ENCODE data around the gene LTBR.

Gene LTBR

DNA sequence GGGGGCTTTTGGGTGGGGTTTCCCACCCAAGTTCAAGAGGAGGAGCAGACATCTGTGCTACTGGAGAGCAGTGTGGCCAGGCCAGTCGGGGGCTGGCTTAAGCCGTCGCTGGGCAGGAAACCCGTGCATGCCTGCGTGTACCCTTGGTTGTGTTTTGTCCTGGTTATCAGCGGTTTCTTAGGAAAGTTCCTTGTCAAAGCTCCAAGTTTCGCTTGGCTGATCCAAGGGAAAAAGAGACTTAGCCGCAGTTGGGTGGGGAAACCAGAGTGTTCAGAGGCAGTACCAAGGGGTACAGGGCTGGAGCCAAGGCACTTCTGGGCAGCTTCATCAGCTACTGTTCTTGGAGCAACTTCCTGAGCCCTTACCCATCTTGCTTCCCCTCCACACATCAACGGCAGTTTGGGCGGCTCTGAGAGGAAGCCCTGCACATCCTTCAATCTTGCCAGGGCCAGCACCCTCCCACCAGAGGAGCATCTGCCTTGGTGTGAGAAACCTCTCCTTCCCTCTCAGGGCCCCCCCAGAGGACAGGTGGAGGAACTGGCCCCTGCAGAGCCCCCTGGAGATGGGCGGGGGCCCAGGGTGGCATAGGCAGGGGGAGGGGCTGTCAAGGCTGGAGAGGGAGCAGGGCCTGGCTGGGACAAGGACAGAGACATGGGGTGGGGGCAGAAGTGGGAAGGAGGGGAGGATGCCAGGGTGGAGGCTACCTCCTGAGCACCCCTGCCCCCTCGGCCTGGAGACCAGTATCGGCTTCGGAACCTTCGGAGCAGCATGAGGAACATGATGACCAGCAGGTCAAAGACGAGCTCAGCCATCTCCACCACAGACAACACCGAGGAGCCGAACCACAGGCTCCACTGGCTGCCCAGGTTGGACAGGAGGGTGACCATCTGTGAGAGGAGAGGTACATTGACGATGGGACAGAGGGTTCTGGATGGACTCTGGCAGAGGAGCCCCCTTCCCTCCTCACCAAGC, 36.3 kb upstream of the LTBR start:
- FAIRE-seq, result no peak

DNA sequence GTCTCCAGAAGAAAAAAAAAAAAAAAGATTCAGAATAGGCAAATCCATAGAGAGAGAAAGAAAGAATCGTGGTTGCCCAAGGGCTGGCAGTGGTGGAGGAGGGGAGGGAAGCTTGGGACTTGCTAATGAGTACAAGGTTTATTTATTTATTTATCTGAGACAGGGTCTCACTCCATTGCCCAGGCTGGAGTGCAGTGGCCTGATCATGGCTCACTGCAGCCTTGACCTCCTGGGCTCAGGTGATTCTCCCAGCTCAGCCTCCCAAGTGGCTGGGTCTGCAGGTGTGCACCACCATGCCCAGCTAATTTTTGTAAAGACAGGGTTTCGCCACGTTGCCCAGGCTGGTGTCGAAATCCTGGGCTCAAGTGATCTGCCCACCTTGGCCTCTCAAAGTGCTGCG, 32.3 kb upstream of the LTBR start:
- FAIRE-seq, result no peak

DNA sequence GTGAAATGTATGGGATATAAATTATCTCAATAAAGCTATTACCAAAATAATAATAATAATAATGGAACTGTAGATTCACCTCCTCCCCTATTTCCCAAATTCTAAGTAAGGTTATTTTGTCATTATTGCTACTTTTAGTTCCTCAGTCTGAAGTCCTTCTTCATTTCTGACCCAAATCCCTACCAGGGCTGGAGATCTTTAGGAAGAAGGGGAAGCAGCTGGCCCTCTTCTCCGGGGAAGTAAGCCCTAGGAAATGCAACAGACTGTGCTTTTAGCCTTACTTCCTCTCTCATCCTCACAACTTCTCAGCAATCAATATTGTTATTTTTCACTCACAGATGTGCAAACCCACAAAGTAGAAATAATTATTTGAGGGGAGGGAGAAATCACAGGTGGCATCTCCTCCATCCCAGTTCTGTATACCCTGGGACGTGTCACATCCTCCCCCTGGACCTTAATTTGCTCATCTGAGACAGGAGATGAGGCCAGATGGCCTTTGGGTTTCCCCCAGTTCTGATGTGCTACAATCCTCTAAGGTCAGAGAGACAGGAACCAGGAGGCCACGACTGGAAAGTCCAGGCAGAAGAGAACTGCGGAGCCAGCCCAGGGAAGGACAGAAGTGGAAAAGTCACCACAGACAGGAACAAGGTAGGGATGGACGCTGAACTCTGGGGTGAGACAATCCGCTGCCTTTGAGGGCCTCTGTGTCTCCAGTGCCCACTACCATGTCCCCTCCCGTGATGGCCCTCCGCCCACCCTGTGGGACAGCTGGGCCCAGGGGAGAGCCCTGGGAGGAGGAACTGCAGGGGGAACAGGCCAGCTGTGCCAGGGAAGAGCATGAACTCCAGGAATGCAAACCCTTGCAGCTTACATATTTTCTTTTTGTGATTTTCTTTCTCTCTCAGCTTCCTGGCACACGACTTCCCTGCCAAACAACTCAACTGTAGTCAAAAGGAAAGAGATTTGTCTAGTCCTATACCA, 31.5 kb upstream of the LTBR start:
- no peak for FAIRE-seq

DNA sequence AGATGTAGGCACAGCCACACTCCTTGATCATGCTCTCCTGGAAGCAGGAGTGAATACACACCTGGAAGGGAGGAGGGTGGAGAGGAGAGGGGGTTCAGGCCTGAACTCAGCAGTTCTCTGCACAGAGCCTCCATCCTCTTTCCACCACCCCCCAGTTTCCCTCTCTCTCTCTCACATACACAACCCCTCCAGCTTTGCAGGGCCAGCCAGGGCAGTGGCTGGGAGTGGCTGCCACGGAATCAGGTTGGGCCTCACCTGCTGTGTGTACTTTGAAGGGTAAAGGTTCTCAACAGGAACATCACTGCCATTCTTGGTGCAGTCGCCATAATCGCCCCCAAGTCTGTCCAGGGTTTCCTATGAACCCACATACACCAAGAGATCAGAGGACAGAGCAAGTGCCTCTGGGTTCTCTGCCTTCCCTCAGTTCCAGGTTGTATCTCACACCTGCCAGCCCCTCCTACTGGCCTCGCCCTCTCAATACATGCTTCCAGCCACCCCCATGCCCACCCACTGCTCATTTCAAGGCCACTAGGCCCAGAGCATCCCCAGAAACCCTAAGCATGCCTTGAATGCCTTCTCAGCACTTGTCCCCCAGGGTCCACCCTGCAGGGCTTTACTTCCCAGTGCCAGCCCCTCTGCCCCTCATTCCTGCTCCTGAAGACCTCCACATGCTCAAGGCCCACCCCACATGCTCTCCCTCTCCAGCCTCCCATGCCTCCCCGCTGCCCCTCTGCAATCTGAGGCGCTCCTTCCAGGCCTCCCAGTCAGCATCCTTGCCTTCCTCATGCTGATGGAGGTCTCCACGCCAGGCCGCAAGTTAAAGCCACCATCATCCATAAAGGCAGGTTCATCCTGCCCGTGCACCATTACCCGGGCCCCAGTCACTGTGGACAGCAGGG, 29.2 kb upstream of the LTBR start:
- no peak for FAIRE-seq

DNA sequence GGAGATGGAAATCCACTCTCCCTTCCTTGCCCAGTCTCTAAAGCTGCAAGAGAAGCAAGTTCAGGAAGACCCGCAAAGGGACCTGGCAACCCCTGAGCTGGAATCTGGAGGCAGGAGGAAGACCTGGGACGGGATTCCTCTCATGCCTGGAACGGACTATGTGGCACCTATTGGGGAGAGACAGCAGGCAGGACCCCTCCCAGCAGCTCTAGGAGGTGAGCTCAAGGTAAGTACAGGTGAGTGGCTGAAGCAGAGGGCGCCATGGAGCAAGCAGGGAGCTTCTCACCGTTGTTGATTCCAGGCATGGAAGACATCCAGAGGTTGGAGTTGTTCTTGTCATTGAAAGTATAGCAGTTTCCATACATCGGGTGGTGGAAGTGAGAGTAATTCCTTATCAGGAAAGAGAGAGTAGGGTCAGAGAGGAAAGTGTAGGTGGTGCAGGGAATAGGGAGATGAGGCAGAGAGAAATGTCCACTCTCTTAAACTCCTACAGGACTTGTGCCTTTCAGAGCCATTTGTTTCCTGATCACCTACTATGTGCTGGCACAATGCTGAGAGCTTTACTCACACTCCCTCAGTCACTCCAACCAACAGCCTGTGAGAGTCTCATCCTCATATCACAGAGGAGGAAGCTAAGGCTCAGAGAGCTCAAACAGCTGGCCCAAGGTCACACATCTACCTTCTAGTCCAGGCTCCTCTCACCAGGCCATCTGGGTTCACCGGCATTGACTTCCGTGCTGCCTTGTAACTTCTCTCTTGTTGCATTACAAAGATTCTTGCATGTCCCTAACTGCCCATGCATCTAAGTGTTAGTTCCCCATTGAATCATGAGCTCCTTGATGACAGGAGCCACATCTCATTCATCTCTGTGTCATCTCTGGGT, 28.2 kb upstream of the LTBR start:
- no peak for FAIRE-seq

DNA sequence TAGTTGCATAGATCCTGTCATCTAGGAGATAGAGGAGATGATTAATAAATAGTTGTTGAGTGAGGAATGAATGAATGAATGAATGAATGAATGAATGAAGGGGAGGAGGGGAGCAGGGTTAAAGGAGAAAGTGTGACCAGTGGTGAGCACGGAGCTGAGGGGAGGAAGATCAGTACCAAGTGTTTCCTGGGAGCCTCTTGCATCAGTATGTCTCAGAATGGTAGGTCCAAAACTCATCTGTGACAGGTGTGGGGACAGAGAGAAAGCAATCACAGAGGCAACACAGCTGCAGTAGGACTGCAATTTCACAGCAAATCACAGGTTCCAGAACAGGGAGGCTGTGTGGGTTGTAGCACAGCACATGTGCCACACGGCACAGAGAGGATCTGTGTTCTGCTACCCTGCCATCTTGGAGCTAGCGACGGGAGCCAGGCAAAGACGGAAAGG, 27.6 kb upstream of the LTBR start:
- no peak for FAIRE-seq

DNA sequence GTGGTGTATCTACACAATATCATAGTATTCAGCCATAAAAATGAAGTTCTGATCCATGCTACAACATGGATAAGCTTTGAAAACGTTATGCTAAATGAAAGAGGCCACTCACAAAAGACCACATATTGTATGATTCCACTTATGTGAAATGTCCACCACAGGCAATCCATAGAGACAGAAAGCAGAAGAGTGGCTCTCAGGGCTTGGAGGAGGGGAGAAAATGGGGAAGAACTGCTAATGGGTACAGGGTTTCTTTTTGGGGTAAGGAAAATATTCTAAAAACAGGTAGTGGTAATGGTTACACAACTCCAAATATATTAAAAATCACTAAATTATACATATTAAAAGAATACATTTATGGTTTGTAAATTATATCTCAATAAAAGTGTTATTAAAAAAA, 25.1 kb upstream of the LTBR start:
- no peak for FAIRE-seq

DNA sequence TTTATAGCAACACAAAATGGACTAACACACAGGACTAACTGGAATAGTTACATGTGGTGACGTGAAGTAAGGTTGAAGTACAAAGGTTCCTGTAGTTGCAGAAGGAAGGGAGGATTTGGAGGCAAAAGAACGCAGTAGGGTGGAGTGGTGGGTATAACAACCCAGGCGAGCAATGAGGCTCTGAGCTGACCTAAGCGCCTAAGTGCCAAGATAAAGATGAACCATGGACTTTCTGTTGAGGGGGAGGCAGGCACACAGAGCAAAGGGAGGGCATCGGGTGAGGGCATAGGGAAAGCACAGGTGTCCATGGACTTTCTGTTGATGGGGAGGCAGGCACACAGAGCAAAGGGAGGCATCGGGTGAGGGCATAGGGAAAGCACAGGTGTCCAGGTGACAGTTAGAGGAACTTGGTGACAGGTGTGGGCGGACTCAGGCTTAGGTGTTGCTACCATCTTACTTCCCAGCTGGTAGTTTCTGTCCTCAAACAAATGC, 23.8 kb upstream of the LTBR start:
- FAIRE-seq, result no peak

DNA sequence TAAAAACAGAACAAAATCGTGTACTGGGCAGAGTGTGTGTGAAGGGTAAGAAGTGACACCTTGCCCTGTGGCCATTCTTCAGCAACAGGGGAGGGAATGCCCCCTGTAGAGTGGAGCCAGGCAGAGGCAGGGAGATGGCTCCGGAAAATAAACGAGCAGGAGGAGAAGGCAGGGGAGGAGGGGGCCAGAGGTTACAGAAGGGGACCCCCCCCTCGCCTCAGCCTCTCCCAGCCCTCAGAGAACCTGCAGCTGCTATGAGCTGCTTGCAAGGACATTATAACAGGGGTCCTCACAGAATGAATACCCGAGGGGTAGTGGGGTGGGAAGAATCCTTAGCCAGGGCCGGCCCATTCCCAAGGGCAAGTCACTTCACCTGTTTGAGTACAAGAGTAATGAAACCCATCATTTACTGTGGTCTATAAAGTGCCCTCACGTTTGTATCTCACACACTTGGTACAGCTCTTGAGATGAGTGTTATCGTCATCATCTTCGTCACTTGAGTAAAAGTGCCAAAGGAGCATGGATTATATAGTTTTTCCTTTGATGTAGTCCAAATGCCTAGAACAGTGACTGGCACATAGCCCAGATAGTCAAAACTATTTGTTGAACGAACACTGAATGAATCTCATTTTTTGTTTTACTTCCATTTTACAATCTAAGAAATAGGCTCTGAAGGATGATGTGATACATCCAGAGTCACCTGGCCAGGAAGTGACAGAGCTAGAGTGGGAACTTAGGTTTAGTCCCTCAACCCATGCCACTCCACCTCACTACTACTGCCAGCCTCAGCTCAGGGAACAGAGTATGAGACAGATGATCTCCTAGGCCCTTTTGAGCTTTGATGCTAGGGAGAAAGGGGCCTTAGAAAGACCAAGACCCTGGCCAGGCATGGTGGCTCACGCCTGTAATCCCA, 23.1 kb upstream of the LTBR start:
- FAIRE-seq, result no peak

DNA sequence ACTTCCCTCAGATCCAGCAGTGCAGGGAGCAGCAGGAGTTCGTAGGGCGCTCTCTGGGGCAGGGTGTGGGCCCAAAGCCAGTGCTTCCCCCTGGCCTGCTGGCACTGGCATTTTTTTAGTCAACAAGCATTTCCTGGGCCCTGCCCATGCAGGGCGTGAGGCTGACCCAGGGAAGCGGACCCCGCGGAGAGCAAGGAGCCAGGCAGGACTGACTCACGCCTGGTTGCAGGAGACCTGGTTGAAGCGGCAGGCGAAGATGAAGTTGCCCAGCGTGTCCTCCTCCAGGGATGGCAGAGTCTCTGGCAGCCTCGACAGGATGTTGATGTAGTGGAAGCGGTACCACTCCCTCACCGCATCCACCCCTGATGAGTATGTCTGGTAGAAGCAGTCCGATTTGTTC, 22.1 kb upstream of the LTBR start:
- no peak for FAIRE-seq

DNA sequence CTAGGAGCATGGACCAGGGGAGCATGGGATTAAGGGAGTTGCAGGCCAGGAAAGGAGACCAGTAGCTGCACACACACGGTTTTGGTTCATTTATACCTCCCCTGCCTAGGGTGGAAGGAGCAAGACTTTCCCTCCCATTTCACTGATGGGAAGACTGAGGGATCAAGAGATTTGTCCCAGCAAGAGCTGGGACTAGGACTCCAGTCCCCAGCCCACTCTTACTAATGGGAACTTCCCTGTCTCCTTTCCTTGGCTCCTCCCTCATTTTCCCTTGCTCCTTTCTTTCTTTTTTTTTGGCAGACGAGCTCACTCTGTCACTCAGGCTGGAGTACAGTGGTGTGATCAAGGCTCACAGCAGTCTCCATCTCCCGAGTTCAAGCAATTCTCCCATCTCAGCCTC, 21.6 kb upstream of the LTBR start:
- no peak for FAIRE-seq

DNA sequence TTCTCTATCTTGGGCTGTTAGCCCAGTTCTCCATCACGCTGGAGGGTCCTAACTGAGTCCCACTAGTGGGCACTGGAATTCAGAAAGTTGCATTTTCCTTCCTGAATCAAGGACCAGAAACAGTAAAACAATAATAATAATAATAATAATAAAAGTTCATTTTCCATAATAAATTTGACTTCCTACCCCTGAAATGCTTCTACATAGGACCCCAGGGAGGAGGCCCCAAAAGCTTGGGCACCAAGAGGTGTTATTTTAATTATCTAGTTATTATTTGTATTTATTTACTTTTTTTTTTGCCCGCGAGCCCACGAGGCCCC, 21.0 kb upstream of the LTBR start:
- FAIRE-seq, result no peak

DNA sequence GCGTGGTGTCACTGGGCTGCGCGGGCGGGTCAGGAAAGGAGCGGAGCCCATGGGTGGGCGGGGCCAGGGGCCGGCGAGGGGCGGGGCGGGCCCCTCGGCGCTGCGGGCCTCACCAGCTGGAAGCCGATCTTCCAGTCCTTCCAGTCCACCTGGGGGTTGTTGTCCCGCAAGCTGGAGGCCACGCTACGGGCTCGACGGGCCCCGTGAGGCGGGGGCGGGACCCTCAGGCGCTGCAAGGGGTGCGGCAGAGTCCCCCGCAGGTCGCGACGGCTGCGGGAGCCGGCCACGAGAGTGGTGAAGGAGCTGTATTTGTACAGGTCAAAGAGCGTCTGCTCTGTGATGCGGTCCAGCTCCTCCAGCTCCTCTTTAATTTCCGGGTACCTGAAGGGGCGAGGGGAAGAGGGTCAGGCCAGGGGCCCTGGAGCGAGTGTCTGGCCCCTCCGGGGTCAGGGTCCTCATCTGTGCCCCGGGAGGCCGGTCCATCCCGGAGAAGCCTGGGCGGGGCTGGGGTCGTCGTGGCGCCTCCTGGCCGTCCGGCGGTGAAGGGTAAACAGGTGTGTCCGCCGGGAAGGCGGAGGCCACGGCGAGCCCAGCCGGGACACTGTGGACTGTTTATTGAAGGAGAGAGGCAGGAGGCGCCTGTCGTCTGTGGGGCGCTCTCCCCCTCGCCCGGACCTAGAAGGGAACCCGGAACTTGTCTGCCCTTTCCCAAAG, 20.5 kb upstream of the LTBR start:
- FAIRE-seq, result no peak

DNA sequence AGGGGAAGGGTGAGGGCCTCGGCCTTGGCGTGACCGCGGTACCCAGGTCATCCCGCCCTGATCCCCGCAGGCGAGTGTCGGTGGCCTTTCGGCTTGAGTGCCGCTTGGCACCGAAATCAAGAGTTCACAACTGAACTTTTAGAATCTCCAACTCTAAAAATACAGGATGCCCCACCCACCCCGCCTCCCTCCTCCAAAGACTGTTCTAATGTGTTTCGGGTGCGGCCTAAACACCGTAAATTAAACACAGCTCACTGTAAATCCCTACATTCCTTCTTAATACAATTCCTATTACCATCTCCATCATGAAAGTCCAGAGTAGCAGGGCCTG, 20.0 kb upstream of the LTBR start:
- no peak for FAIRE-seq

DNA sequence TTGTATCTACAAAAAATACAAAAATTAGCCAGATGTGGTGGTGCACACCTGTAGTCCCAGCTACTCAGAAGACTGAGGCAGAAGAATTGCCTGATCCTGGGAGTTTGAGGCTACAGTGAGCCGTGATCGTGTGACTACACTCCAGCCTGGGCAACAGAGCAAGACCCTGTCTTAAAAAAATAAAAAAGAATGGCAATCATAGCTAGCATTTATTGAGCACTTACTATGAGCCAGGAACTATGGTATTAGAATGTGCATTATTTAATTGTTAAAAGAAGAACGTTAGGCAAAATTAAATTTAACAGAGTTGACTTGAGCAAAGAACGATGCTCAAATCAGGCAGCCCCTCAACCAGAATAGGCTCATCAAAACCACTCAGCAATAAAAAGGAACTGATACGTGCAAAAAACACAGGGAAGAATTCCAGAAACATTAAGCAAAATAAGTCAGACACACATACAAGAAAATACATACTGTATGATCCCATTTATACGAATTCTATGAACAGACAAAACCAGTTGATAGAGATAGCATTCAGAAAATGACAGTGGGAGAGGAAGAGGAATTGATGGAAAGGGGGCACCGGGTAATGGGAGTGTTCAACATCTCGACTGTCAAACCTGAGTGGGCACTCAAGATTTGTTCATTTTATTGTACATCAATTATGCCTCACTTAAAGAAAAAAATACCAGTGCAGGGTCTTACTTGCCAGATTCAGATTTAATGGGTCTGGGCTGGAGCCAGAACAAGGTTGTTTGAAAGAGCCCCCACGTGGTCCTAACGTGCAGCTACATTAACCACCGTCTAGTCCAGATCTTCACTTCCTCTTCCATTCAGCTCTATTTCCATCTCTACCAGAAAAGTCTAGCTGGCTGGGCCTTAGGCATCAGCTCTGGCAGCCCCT, 16.6 kb upstream of the LTBR start:
- peak; percentile 83 for FAIRE-seq

DNA sequence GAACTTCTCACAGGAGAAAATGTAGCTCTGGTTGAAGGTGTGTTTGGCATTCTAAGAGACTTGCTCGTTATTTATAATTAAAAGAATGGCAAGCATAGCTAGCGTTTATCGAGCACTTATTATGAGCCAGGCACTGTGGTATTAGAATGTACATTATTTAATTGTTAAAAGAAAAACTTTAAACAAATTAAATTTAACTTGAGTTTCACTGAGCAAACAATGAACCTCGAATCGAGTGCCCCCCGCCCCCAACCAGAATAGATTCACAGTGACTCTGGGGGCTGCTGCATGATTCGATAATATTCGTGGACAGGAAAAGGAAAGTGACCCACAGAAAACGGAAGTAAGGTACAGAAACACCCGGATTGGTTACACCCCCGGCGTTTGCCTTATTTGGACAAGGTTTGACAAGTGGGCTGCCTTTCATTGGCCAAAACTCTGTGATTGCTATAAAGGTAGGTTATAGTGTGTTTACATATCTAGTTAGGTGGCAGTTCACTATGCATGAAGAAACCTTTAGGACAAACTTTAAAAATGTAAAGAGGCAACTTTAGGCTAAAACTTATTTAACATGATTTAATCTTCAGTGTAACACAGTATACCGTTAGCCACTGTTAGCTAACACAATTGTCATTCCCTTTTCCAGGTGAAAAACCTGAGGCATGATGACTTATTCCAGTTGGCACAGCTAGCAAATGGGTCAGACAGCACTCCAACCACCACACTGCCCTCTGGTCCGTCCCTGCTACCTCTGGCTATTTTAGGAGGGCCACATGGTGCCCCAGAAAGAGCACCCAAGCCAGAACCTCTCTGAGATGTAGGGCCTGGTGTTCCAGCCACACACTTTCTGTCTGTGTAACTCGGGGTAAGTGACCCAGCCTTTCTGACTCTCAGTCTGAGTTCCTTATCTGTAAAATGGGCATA, 15.7 kb upstream of the LTBR start:
- FAIRE-seq, result peak; percentile 17

DNA sequence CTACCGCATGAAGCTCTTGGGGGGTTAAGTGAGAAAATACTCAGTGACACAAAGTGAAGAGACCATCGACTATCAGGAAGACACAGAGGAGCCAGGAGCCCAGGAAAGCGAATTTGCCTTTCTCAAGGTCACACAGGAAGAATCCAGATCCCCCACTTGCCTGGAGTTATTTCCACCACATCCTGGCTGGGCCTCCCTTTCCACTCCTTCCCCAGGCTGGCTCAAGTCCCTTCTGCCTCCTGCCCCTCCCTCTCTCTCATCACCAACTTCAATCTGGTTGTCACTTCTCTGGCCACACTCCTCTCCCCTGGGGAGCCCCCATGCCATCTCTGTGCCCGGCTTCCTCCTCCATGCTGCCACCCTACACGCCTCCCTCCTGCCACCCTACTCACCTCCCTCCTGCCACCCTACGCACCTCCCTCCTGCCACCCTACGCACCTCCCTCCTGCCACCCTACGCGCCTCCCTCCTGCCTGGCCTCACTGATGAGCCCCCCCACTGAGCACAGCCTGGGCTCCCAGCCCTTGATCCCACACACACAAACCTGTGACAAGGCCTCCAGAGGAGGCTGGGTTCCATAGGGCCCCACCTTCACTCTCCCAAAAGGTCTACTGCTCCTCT, 14.9 kb upstream of the LTBR start:
- no peak for FAIRE-seq
